ENCODE results near the gene DNAJC5. TPM values are rescaled to one million over a fixed set of nuclear protein-coding genes. Genes with fewer than 3 reads are reported as not detected.

DNAJC5 gene
- total RNA-seq, 1 donor from 2014 or later, result 46.4 TPM

DNA sequence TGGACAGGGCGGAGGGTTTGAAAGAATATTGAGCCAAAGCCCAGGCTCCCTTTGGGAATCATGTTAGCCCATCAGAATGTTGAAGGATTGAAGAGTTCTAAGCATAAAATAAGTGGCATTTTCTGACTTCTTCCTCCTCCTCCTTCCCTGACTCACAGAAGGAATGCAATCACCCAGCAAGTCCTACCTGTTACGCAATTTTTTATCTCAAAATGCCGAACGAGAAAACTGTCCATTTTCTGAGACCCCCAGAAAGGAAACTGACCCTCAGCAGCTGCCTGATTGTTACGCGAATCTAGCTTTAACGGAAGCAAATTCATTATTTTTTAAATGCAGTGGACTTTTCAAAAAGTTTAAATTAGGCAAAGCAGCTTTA, 4.7 kb upstream of the DNAJC5 start:
- no peak overlapping the region for H3K4me3 ChIP-seq (ENCODE audit: low read depth, low read length)
- no peak for DNase-seq (ENCODE audit: low read depth)
- TF ChIP-seq, protein P1, sequence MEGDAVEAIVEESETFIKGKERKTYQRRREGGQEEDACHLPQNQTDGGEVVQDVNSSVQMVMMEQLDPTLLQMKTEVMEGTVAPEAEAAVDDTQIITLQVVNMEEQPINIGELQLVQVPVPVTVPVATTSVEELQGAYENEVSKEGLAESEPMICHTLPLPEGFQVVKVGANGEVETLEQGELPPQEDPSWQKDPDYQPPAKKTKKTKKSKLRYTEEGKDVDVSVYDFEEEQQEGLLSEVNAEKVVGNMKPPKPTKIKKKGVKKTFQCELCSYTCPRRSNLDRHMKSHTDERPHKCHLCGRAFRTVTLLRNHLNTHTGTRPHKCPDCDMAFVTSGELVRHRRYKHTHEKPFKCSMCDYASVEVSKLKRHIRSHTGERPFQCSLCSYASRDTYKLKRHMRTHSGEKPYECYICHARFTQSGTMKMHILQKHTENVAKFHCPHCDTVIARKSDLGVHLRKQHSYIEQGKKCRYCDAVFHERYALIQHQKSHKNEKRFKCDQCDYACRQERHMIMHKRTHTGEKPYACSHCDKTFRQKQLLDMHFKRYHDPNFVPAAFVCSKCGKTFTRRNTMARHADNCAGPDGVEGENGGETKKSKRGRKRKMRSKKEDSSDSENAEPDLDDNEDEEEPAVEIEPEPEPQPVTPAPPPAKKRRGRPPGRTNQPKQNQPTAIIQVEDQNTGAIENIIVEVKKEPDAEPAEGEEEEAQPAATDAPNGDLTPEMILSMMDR (conservative IDR thresholded peaks at IDR 0.05; ENCODE audit: low read depth, low read length), result no peak

DNA sequence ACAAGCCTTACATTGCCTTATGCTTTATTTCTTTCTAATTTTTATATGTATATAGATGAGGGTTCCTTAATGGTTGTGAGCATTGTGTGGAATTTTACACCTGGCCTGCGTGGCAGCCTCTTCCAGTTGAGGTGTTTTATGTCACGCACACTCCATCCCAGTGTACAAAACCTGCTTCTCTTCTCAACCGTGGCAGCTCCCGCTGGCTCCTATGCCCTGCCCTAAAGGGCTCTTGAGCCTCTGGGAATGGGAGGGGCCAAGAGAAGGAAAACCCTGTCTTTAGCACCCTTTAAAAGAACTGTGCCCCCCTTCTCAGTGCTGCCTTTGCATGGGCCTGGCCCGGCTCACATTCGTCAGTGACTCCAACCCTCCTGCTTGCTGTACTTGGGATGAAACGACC, 4.3 kb upstream of the DNAJC5 start:
- no peak for DNase-seq (ENCODE audit: low read depth)
- TF ChIP-seq, protein P1 (conservative IDR thresholded peaks at IDR 0.05; ENCODE audit: low read depth, low read length), result no peak
- no peak overlapping the region for H3K4me3 ChIP-seq (ENCODE audit: low read depth, low read length)

DNA sequence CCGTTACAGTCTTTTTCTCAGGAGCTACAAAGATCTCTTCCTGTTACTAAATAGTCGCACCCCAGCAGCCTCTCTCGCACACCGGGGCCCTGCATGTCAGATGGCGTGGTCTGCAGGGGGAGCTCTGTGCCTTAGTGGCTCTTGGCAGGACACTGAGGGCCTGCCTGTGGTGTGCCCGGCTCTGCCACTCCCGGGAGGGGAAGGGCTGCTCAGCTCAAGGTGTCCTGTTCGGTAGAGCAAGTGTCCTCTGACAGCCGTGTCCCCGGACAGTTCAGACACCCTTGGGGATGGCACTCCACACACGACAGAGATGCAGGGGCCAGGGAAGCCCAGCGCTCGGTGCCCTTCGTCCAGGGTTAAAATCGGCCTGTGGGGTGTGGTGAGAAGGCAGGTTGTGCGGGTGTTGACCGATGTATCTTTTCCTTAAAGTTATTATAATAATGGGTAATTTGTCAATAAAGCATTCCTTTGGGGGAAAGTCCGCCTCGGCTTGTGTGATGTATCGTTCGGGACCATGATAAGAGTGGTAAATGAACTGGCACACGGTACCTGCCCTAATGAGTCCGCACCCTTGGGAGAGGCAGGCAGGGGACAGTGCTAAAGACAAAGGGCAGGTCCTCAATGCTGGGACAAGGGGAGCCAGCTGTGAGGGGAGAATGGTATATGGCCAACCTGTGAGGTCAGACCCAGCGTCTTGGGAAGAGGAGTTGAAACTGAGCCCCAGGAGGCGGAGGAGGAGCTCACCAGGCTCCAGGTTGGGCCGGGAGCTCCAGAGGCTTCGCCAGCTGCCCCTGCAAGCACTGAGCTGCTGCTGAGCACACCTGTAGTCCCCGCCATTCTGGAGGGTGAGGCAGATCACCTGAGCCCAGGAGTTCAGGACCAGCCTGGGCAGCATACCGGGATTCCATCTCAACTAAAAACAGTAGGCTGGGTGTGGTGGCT, 3.6 kb upstream of the DNAJC5 start:
- DNase-seq (ENCODE audit: low read depth), result no peak
- no peak overlapping the region for H3K4me3 ChIP-seq (ENCODE audit: low read depth, low read length)
- TF ChIP-seq, protein P1 (conservative IDR thresholded peaks at IDR 0.05; ENCODE audit: low read depth, low read length), result no peak

DNA sequence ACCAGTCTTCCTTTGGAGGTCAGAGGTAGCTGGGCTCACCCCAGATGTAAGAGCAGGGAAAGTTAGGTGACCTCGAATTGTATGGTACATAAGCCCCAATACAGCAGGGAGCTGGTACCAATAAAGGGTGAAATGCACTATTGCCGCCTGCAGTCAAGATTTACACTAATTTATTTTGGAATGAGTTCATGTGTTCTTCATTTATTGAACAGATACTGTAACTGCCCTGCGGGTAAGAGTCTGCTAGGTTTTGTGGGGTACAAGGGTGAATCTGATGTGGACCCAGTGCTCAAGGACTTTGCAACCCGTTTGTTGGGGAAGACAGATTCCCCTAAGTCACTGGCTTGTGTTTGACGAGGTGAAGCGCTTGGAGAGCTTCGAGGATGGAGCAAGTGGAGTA, 2.5 kb upstream of the DNAJC5 start:
- TF ChIP-seq, protein P1 (conservative IDR thresholded peaks at IDR 0.05; ENCODE audit: low read depth, low read length), result no peak
- DNase-seq (ENCODE audit: low read depth), result no peak
- no peak overlapping the region for H3K4me3 ChIP-seq (ENCODE audit: low read depth, low read length)

DNA sequence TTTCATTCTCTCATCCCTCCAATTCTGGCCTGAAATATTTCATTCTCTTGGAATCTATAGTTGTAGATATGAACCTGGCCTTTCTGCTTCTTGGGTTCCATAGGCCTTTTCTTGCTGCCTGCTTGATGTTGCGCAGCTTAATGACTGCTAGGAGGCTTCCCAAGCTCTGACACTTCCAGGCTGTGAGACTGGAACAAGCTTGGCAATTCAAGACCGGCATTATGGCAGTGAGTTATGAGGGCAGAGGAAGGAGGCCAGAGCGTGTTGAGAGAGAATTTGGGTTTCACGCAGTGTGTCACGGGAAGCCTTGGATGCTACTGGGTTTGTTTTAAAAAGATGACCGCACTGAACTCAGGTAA, 948 bp upstream of the DNAJC5 start:
- TF ChIP-seq, protein P1 (conservative IDR thresholded peaks at IDR 0.05; ENCODE audit: low read depth, low read length), result no peak
- DNase-seq (ENCODE audit: low read depth), result no peak
- H3K4me3 ChIP-seq (ENCODE audit: low read depth, low read length), result peak overlapping the region; percentile 52

DNA sequence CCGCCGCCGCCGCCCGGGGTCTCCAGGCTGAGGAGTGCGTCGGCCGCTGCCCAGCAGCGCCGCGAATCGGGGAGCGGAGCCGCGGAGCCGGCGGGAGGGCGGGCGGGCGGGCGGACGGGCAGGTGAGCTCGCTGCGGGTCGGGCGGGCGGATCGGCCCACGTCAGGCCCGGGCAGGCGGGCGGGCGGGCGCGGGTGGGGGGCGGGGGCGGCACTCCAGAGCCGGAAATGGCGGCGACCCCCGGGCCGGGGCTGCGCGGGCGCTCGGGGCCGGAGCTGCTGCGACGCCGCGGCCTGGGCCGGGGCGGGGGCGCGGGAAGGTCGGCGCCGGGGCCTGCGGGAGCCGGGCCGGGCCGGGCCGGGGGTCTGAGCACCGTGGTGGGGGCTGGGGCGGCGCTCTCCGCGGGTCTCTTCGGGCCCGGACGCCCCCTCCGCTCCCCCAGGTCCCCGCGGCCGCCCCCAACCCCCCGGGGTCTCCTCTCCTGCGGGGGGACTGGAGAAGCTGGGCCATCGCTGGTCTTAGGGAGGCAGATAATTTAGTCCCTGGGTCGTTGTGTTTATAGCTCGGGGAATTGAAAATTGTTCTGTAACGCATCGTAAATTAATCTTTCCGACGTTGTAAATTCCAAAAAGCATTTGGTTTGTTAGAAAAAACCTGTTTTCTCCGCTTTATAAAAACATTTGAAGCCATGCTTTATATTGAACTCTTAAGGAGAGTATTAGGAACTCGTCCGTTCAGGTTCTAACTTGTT, 451 bp downstream of the DNAJC5 start:
- H3K4me3 ChIP-seq (ENCODE audit: low read depth, low read length), result peak overlapping the region; percentile 53
- DNase-seq (ENCODE audit: low read depth), result no peak
- TF ChIP-seq, protein P1 (conservative IDR thresholded peaks at IDR 0.05; ENCODE audit: low read depth, low read length), result no peak
